GM12878 (cell line): ENCODE data around the gene ABCA4. TPM values are rescaled to one million over a fixed set of nuclear protein-coding genes. Genes with fewer than 3 reads are reported as not detected.

Experiments used
- ATAC-seq: fragments of 200-7000 bp; cut with Tn5 transposase; 3 replicates; pipeline ENCODE4 v1.9.1; 2020; ENCODE audit warnings: mild to moderate bottlenecking, moderate library complexity
- BruUV-seq: library from RNA; stranded (reverse); fragments of 400-500 nt; replicated peaks from 2 replicates; lab custom pipeline; 2021; lab: Mats Ljungman, UMichigan
- CTCF ChIA-PET: fragments of 300-600 bp; sonication (Branson Sonifier 250); formaldehyde crosslinking; extraction: SDS; loops from one replicate; lab custom pipeline; 2021; ENCODE audit warnings: inconsistent platforms; lab: Yijun Ruan, JAX
- POLR2A ChIA-PET: fragments of 350-600 bp; formaldehyde crosslinking; extraction: SDS; loops from one replicate; lab custom pipeline; 2021; ENCODE audit warnings: inconsistent platforms; lab: Charles Lee
- RAD21 ChIA-PET: fragments of 300-600 bp; sonication (Branson Sonifier 250); formaldehyde crosslinking; loops from one replicate; lab custom pipeline; 2023; ENCODE audit warnings: antibody characterized with exemption; ENCODE audit not compliant: unreplicated experiment; lab: Charles Lee
- SMC1A ChIA-PET: fragments of 300-600 bp; sonication (Branson Sonifier 250); formaldehyde crosslinking; loops from one replicate; lab custom pipeline; 2023; ENCODE audit not compliant: unreplicated experiment, uncharacterized antibody; lab: Charles Lee
- DNase-seq: peaks from one replicate; pipeline ENCODE4 v3.0.0-alpha.2; 2011; ENCODE audit warnings: low read depth, low spot score
- FAIRE-seq: peaks from 3 replicates; lab custom pipeline; 2011; peaks lifted over from hg19 to GRCh38; lab: Jason Lieb, UNC
- H2AFZ ChIP-seq: 2 replicates; pipeline ENCODE4 v1.6.0; 2011; ENCODE audit warnings: low read depth, low read length, control low read depth; ENCODE audit not compliant: control insufficient read depth
- H3K27ac ChIP-seq: 2 replicates; pipeline ENCODE4 v1.5.1; 2011; ENCODE audit warnings: control low read depth; ENCODE audit not compliant: control insufficient read depth, insufficient read depth
- H3K27me3 ChIP-seq, 2 experiments: replicated peaks in 1 of 2; 2 replicates each; pipeline versions ENCODE4 v1.6.0 to v1.6.1; 2011; ENCODE audit warnings: low read length in 1 of 2; ENCODE audit not compliant: control insufficient read depth in 2 of 2, insufficient read depth in 2 of 2
- H3K36me3 ChIP-seq, 2 experiments: 2 replicates each; pipeline ENCODE4 v1.5.1; 2011; ENCODE audit warnings: low read length in 1 of 2; ENCODE audit not compliant: control insufficient read depth in 2 of 2, insufficient read depth in 2 of 2
- H3K4me1 ChIP-seq: 2 replicates; pipeline ENCODE4 v1.6.1; 2011; ENCODE audit warnings: mild to moderate bottlenecking, low read length, moderate library complexity, mixed read lengths; ENCODE audit not compliant: control insufficient read depth, insufficient read depth
- H3K4me2 ChIP-seq: 2 replicates; pipeline ENCODE4 v1.6.0; 2011; ENCODE audit warnings: control low read depth; ENCODE audit not compliant: control insufficient read depth, insufficient read depth
- H3K4me3 ChIP-seq: fragments of 200-600 bp; sonication (generic); 2 replicates; pipeline ENCODE4 v1.5.1; 2016
- H3K79me2 ChIP-seq: 2 replicates; pipeline ENCODE4 v1.6.0; 2011; ENCODE audit warnings: low read length; ENCODE audit not compliant: control insufficient read depth, insufficient read depth
- H3K9ac ChIP-seq: 2 replicates; pipeline ENCODE4 v1.8.0; 2011; ENCODE audit warnings: low read length, control low read depth, mixed read lengths; ENCODE audit not compliant: control insufficient read depth, insufficient read depth
- H3K9me3 ChIP-seq: replicated peaks from 3 replicates; pipeline ENCODE4 v1.5.1; 2011; ENCODE audit warnings: mild to moderate bottlenecking, low read length; ENCODE audit not compliant: control insufficient read depth, insufficient read depth
- H4K20me1 ChIP-seq: 2 replicates; pipeline ENCODE4 v1.6.0; 2011; ENCODE audit not compliant: control insufficient read depth, insufficient read depth
- BRCA1 ChIP-seq: IDR thresholded peaks from 2 replicates; pipeline ENCODE4 v1.6.1; 2011; ENCODE audit warnings: low read depth, low read length, improper control_type of control experiment
- CBX3 ChIP-seq: fragments of 200-600 bp; sonication (generic); IDR thresholded peaks from 2 replicates; pipeline ENCODE4 v1.6.1; 2016; ENCODE audit warnings: low read depth, borderline replicate concordance
- DPF2 ChIP-seq: fragments of 450-650 bp; IDR thresholded peaks from 2 replicates; pipeline ENCODE4 v1.6.1; 2017; ENCODE audit warnings: mild to moderate bottlenecking
- MYB ChIP-seq: fragments of 150-350 bp; IDR thresholded peaks from 2 replicates; pipeline ENCODE4 v1.6.1; 2014; ENCODE audit warnings: mild to moderate bottlenecking, low read depth, low read length, borderline replicate concordance
- NFXL1 ChIP-seq: fragments of 450-650 bp; IDR thresholded peaks from 2 replicates; pipeline ENCODE4 v1.6.1; 2017; ENCODE audit warnings: antibody characterized with exemption, mild to moderate bottlenecking, borderline replicate concordance
- SMC3 ChIP-seq: IDR thresholded peaks from 2 replicates; pipeline ENCODE4 v1.6.1; 2011; ENCODE audit warnings: low read length, improper control_type of control experiment, borderline replicate concordance
- WRNIP1 ChIP-seq: IDR thresholded peaks from 2 replicates; pipeline ENCODE4 v1.6.1; 2011; ENCODE audit warnings: low read depth, low read length, improper control_type of control experiment, borderline replicate concordance
- ZSCAN29 ChIP-seq: fragments of 450-650 bp; IDR thresholded peaks from 2 replicates; pipeline ENCODE4 v1.6.1; 2017; ENCODE audit warnings: mild to moderate bottlenecking, moderate library complexity
- WGBS: methylation state at CpG from one replicate; pipeline ENCODE4 v1.1.6; 2016; ENCODE audit warnings: low lambda C conversion rate; ENCODE audit not compliant: insufficient replicate concordance, insufficient coverage; ENCODE audit errors: missing lambda C conversion rate; 5-methylcytosine and 5-hydroxymethylcytosine counted together
- in situ Hi-C: fragments of 300-500 bp; cut with MboI; formaldehyde crosslinking; loops from 9 replicates; pipeline ENCODE4 v1.14.3; 2018; ENCODE audit warnings: mixed read lengths
- intact Hi-C: fragments of 100-400 bp; cut with micrococcal nuclease; formaldehyde crosslinking; loops from one replicate; pipeline ENCODE4 v1.14.2; 2022; ENCODE audit not compliant: unreplicated experiment
- polyA plus RNA-seq, 11 experiments: library from polyadenylated mRNA; depleted of rRNA in 4 of 11; unstranded in 6 of 11; stranded (reverse) in 5 of 11; fragments of >200 nt; fragmentation: Nextera tagmentation in 4 of 11; fragmentation: Illumina TruSeq in 1 of 11; extraction: Ambion mirVana in 4 of 11; extraction: Trizol in 1 of 11; gene quantifications; 1 replicate in 1 of 11; 2 replicates in 10 of 11; pipeline versions ENCODE4 v1.2.1 to v1.2.3, GENCODE V29; 2011 to 2016; ENCODE audit warnings: inconsistent platforms in 2 of 11, missing spikeins in 2 of 11, low read depth in 1 of 11
- total RNA-seq, 4 experiments: library from RNA; depleted of rRNA in 3 of 4; stranded (reverse); fragments of >200 nt in 3 of 4; fragmentation: Illumina TruSeq in 1 of 4; extraction: Trizol in 1 of 4; gene quantifications; 2 replicates each; pipeline versions ENCODE4 v1.2.1 to v1.2.3, GENCODE V29; 2013 to 2021

ABCA4 gene
- total and polyA plus RNA-seq, 10 of the 15 experiments (the other 5 are each of a cell fraction or from before 2014, with no cell fraction given) = 0.03 to 0.28 (median 0.11) TPM; not detected in 3

GRCh38 chr1:93988634-93989350 is 132.2 kb downstream of the ABCA4 start:
- DNase-seq (no peak), FAIRE-seq (no peak)
- no TSS peak for BruUV-seq
- Histone ChIP-seq H3K9me3 (no peaks in the 10 kb centered on the region), H3K4me2 (no peak overlapping the region), H3K36me3 (no peaks in the 10 kb centered on the region), H3K27ac (no peak overlapping the region), H2AFZ (no peak overlapping the region), H3K79me2 (no peaks in the 10 kb centered on the region), H3K4me1 (no peaks in the 10 kb centered on the region), H3K27me3 (peaks cover 0 to 7% of the 10 kb centered on the region in 2 experiments; a peak in 1 of 4 replicates)
- ChIA-PET POLR2A (interaction anchor here (0.6 kb wide), 1 partner anchor 1033 kb away, joined by 3 read pairs; no protein-coding TSS in a partner anchor), RAD21 (no interaction called here), SMC1A (interaction anchor here (0.6 kb wide), 1 partner anchor 47 kb away, joined by 3 read pairs; no protein-coding TSS in a partner anchor)
- WGBS = 15% methylated on average over 3 of the region's 3 CpGs
- intact Hi-C loops = no loop called here
- TF ChIP-seq CBX3 (no peak), NFXL1 (no peak), MYB (no peak), ZSCAN29 (no peak), WRNIP1 (no peak), SMC3 (no peak), BRCA1 (no peak), DPF2 (no peak)
- TF ChIP-seq, all 136 proteins: peak for 0
- no peak for ATAC-seq
- Histone ChIP-seq H3K4me3 (no peak overlapping the region), H4K20me1 (no peaks in the 10 kb centered on the region), H3K9ac (no peak overlapping the region)
- in situ Hi-C loops = no loop called here
- CTCF ChIA-PET = no interaction called here
